Breast epithelium (tissue), 3 donors: ENCODE measurements around the gene OR52R1.

Experiments used
- CTCF ChIP-seq, 3 donors: fragments of 450-650 bp; IDR thresholded peaks; one replicate each; pipeline ENCODE4 v1.5.1; 2016 to 2017; ENCODE audit warnings: antibody characterized with exemption in 3 of 3, mild to moderate bottlenecking in 3 of 3, moderate library complexity in 3 of 3
- POLR2A ChIP-seq: fragments of 450-650 bp; IDR thresholded peaks from one replicate; pipeline ENCODE4 v1.6.1; 2016; ENCODE audit warnings: antibody characterized with exemption, mild to moderate bottlenecking, moderate library complexity

DNA sequence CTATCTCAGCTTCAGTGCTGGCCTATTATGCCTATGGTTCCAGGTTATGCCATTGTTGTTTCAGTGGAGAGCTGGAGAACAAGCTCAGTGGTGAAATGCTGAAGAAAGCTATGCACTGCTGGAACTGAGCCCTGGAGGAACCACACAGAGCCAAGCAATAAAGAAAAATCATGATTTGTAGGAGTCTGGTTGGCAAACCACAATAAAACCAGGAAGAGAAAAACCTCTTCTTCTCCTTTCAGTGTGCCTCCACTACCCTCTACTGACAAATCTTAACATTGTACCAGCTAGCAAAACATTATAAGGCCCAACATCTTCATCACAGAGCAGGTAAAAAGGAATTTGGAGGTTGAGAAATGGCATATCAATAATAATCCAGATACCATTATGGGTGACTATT, 22.2 kb upstream of the OR52R1 start:
- TF ChIP-seq POLR2A (no peak), CTCF (IDR thresholded peaks at IDR 0.05) (no peak)
